HG02938 (cell line): ENCODE results near the gene UXT.
"Not testable (repeated sequence)": the region's sequence is repeated elsewhere in the genome, so short reads cannot be mapped to it uniquely, and the experiment has no call there.

ENCODE experiments used
- ATAC-seq: cut with Tn5 transposase; IDR thresholded peaks from one replicate; pipeline ENCODE4 v1.9.1; 2021; ENCODE audit warnings: mild to moderate bottlenecking, moderate library complexity; ENCODE audit not compliant: unreplicated experiment

The UXT gene, protein sequence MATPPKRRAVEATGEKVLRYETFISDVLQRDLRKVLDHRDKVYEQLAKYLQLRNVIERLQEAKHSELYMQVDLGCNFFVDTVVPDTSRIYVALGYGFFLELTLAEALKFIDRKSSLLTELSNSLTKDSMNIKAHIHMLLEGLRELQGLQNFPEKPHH

DNA sequence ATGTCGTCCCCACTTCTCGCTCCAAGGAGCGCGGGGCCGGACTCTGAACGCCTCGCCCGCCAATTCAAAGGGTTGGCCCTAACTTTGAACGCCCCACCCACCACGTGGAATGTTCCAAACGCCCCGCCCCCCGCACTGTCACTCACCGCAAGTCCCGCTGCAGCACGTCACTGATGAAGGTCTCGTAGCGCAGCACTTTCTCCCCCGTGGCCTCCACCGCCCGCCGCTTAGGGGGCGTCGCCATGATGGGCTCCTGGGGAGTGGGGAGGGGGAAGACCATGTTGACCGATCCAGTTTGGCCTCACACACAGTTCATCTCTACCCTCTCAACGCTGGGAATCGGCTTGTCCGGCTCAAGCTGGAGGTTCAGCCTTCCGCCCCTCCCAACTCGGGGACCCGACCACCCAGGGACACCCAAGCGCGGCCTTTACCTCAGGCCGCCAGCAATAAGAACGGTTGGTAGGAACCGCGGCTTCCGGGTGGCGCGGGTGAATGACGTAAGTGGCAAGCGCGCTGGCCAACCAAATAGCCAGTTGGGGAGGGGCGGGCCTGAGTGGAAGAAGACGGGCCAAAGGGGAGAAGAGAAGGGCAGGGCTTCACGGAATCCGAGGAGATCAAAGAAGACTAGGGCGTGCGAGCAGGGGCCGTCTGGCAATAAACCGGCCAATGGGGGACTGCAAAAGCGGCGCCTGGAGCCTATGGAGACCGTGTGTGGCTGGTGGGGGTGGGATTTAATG, at the start of gene UXT:
Gene UXT, minus strand, starts transcription at position 497 of the 737 bp plus-strand sequence. Its CDS starts 253 bp downstream, at position 244.
- peak; percentile 77 for ATAC-seq

GRCh38 chrX:47707031-47707780, 48.2 kb upstream of the UXT start:
- ATAC-seq, result no peak

DNA sequence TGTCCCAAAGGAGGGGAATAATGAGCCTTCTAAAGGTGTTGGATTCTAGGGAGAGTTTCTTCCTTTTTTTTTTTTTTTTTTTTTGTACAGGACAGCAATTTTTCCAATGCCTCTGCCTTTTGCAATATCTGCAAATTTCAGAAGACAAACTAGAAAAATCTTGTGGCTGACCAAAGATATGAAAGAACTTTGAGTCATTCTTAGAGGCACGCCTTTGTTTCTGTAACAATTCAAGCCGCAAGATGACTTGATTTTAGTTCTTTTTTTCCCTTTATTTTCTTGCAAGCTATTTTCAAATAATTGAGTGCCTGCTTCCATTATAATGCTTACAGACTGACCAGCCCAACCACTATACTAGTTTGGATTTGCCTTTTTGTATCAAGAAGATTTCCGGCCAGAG, 47.6 kb upstream of the UXT start:
- no peak for ATAC-seq

DNA sequence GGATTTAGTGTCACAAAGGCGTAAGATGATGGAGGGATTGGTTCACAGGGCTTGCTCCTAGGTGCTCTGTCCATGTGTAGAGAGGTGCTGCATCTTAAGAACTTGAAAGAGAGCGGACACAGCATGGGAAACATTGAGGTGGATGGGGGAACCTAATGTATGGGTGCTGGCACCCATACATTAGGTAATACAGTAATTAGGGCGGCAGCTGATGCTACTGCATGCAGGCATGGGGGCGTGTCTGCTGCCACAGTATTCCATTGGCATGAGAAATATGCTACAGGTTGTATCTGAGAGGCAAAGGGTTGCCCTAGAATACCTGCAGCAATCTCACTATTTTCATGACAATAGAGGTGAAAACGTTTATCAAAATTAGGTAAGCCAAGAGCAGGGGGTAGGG, 45.8 kb upstream of the UXT start:
- ATAC-seq, result no peak

DNA sequence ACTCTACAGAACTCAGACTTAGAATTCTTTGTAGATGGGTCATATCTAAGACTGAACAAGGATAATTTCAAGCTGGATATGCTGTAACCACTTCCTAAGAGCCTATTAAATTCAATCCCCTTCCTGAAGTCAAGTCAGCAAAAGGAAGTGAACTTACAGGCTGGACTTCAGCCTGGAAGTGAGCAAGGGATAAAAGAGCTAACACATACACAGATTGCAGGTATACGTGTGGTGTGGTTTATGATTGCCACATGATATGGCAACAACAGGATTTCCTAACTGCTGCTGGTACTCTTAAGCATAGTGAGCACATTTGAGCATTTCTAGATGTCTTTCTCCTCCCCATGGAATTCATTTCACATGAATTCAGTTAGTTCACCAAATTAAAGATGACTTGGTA, 38.2 kb upstream of the UXT start:
- no peak for ATAC-seq

- ATAC-seq, result no peak
These were observed 31.2 kb upstream of the UXT start for GRCh38 chrX:47690175-47690574.

GRCh38 chrX:47687263-47687662, 28.3 kb upstream of the UXT start:
- no peak for ATAC-seq

GRCh38 chrX:47683829-47684205, 24.8 kb upstream of the UXT start:
- ATAC-seq, result no peak

- ATAC-seq, result no peak
These were observed 24.3 kb upstream of the UXT start for GRCh38 chrX:47683184-47683828.

DNA sequence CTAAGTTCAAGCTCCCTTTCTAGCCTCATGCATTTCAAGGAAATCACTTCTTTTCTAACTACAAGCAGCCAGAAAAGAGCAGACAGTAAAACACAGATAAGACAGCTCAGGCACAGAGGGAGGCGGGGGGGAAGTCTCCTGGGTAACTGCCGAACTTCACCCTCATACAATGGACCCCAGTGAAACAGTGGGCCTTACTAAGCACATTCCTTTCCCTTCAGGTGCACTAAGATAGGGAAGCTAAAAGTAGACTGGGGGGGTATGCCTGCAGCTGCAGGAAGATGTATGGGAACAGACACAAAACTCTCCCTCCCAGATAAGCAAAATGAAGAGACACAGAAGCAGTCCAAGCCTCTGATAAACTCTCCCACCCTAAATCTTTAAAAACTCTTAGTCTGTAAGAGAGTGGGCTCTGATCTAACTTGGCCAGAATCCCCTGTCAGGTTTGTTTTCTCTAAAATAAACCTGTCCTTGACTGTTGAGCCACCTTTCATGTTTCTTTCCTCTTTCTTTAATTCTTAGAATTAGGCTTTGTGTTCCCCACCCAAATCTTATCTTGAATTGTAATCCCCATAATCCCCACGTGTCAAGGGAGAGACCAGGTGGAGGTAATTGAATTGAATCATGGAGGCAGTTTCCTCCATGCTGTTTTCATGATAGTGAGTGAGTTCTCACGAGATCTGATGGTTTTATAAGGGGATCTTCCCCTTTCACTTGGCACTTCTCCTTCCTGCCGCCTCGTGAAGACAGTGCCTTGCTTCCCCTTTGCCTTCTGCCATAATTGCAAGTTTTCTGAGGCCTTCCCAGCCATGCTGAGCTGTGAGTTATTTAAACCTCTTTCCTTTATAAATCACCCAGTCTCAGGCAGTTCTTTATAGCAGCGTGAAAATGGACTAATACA, 17.2 kb upstream of the UXT start:
- not testable (repeated sequence) for ATAC-seq

DNA sequence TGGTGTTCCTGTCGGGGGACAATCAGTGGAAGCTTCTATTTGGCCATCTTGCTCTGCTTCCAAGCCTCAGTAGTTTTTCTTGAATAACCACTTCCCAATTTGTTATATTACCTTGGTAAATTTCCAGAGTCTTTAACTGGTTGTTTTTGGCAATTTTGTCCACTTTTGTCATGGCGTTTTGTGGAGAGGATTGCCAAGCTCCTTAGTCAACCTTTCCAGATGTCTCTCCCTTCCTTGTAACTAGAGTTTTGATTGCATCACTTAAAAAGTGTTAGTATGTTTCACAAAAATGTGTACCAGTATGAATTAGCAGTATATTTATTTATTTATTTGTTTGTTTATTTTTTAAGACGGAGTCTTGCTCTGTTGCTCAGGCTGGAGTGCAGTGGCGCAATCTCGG, 15.8 kb upstream of the UXT start:
- ATAC-seq, result no peak

GRCh38 chrX:47665797-47666196, 6.8 kb upstream of the UXT start:
- ATAC-seq, result not testable (repeated sequence)

DNA sequence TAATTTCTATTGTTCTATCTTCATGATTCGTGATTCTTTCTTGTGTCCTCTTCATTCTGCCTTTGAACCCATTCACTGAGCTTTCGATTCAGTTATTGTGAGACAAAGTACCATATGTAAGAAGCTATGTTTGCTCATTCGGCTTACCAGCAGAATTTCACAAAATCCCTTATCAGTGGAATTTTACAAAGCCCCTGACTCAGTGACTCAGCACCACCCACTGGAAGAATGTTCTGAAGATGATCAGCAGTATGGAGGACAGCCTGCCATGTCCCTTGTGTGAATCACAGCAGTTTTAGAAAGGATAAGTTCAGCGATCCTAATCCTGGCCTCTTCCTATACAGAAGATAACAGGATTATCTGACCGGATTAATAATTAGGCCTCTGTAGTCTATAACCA, 5.8 kb upstream of the UXT start:
- no peak for ATAC-seq

GRCh38 chrX:47662144-47662657, 3.2 kb upstream of the UXT start:
- no peak for ATAC-seq

- no peak for ATAC-seq
These were observed 2.6 kb upstream of the UXT start for GRCh38 chrX:47661539-47661938.

DNA sequence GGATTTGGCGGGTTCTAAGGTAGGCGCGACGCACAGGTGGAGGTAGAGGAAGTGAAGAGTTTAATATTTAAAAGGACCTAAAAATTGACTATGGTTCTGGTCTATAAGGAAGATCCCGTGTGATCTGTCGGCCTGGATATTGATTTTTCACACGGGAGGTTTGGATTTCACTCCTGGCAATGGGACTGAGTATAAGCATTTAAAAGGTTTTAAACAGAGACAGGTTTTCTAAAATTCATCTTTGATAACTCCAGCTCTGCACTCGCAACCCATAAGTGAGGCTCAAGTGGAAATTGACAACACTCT, 394 bp upstream of the UXT start:
- ATAC-seq, result no peak

DNA sequence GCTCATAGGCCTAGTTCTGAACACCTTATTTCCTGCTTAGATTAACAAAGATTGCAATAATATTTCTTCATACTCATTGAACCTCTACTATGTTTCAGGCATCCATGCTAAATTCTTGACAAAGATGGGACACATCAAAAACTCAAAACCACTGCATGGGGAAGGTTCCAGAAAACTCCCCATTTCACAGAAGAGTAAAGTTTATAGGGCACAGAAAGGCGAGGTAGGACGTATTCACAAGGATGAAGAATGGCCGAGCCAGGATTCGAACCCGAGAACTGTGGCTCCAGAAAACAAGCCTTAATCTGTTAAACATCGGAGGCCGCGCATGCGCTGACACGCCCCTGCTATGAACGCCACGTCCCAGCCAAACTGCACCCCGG, 688 bp downstream of the UXT start:
- no peak for ATAC-seq

GRCh38 chrX:47651043-47651905, 7.7 kb downstream of the UXT start:
- ATAC-seq, result no peak

DNA sequence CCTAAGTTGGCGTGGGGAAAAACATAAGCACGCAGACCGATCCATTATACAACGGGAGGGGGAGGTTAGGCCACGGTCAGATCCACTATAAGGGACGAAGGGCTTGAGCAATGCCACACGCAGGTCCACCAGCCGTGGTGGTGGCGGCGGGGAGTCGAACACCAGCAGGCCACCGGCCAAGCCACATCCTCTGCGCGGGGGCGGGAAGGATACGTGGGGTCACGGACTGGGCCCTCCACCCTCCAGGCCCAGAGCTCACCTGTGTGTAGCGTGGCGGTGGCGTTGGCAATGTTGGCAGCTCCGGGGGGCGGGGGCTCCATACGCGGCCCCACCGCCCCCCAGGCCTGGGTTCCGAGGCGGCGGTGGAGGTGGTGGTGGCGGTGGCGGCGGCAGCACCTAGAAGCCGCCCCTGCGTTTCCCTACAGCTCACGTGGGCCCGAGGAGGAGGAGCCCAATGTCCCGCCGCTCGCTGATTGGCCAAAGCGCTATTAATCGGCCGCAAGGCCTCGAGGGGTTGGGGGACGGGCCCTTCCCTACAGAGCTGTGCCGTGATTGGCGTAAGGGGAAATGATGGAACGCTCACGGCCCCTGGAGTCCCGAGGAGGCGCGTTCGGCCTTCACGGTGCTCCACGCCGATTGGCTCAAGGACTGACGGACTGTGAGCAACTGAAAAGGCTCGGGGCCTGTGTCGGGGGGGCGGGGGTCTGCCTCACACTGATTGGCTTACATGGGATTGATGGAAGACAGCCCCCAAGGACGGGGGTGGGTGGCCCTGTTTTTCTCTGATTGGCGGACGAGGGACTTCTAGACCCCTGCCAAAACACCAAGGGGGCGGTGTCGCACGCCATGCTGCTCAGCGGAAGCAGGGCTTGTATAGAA, 8.6 kb downstream of the UXT start, which contains the start of gene ELK1:
Gene ELK1, minus strand, starts transcription at position 400 of the 879 bp plus-strand sequence. CDS start 9,122 bp downstream, outside the sequence.
- ATAC-seq, result peak; percentile 85
